HUES48 (cell line): ENCODE measurements around the gene PSEN2.

Source experiments
- H3K27ac ChIP-seq: one replicate; pipeline ENCODE4 v1.7.0; 2013; ENCODE audit warnings: low read depth, low read length, inconsistent platforms
- H3K27me3 ChIP-seq: 2 replicates; pipeline ENCODE4 v1.6.1; 2013; ENCODE audit warnings: mild to moderate bottlenecking, low read length; ENCODE audit not compliant: control insufficient read depth, insufficient read depth
- H3K36me3 ChIP-seq: 2 replicates; pipeline ENCODE4 v1.6.1; 2013; ENCODE audit warnings: low read length; ENCODE audit not compliant: control insufficient read depth, insufficient read depth
- H3K4me1 ChIP-seq: 2 replicates; pipeline ENCODE4 v1.6.1; 2013; ENCODE audit warnings: mild to moderate bottlenecking, low read length; ENCODE audit not compliant: control insufficient read depth, insufficient read depth
- H3K4me3 ChIP-seq: 2 replicates; pipeline ENCODE4 v1.5.1; 2013; ENCODE audit warnings: mild to moderate bottlenecking, low read depth, low read length
- H3K9ac ChIP-seq: 2 replicates; pipeline ENCODE4 v1.6.1; 2013; ENCODE audit warnings: mild to moderate bottlenecking, low read depth, low read length, moderate library complexity
- H3K9me3 ChIP-seq: 2 replicates; pipeline ENCODE4 v1.6.1; 2013; ENCODE audit warnings: low read length; ENCODE audit not compliant: control insufficient read depth, insufficient read depth

The PSEN2 gene

DNA sequence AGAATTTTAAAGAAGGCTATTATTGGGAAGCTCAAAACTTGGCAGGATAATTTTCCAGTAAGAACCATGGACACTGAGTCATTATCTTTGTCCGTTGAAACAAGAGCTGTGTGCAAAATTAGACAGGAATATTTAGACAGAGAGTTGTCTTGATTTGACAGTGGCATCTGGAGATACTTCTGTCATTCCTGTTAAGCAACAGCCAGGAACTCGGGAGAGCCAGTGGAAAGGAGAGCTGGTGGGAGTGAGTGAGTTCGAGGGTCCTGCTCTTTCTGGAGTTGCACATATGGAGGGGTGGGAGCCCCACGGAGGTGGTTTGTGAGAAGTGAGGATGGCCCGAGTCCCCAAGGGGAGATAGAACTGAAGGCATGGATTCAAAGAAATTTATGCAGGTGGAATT, 72.7 kb downstream of the PSEN2 start:
- no peak overlapping the region for H3K4me3 ChIP-seq
- no peaks in the 10 kb centered on the region for H3K36me3 ChIP-seq
- peaks cover 6% of the 10 kb centered on the region; the same call in 1 of the 2 replicates for H3K27me3 ChIP-seq
- H3K9me3 ChIP-seq: no peaks in the 10 kb centered on the region
- no peak overlapping the region for H3K9ac ChIP-seq
- peaks cover 25% of the 10 kb centered on the region for H3K4me1 ChIP-seq
- no peak overlapping the region for H3K27ac ChIP-seq

DNA sequence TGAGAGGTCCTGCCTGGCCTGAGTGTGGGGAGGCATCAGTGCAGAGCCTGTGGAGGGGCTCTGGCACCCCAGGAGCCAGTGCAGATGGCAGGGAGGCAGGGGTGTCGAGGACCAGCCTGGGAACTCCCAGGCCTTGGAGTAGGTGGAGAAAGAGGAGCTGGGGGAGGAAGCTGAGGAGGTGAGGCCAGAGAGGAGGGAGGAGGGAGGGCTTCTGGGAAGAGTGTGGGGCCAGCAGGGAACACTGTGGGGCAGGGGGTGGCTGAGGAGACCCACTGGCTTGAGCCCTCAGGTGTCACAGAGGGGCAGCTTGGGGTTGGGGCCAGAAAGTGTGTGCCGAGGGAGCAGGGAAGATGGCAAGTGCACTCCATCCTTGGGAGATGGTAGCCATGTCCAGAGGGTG, 73.5 kb downstream of the PSEN2 start:
- Histone ChIP-seq H3K9ac (no peak overlapping the region), H3K36me3 (no peaks in the 10 kb centered on the region), H3K4me1 (peaks cover 18% of the 10 kb centered on the region)

DNA sequence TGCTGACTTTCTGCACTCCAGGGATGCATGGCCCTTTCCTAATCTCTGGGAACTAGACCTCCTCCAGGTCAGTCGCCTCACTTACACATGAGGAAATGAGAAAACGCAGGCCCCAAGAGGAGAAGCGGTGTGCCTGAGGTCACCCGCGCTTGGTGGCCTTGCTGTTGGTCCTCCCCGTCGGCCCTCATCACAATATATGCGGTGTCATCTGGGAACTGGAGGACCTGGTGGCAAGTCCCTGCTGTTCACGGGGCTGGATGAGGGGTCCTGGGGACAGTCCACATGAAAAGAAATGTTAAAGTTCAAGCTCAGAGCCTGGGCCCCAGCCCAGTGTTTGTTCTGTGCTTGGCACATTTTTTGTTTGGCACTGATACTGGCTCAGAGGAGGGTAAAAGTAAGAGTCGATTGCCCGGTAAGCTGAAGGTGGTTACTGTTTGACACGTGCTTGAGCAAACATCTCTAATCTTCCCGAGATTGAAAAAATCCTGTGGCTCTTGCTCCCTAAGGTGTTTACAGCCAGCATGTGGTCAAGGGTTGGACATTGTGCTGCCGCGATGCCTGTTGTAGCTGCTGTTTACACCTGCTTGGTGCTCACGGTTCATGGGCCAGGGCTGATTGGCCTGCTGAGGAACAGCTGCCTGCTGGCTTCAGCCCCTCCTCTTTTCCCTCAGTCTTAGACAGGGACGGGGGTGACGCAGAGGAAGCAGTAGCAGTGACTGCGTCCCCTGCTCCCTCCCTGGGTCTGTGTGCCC, 74.9 kb downstream of the PSEN2 start:
- no peaks in the 10 kb centered on the region for H3K36me3 ChIP-seq
- H3K4me3 ChIP-seq: no peak overlapping the region
- H3K4me1 ChIP-seq: peaks cover 18% of the 10 kb centered on the region
- H3K9ac ChIP-seq: no peak overlapping the region
- no peaks in the 10 kb centered on the region for H3K9me3 ChIP-seq
- peaks cover 6% of the 10 kb centered on the region; the same call in 1 of the 2 replicates for H3K27me3 ChIP-seq
- no peak overlapping the region for H3K27ac ChIP-seq

More for the DNA sequence above, 73.5 kb downstream of the PSEN2 start:
- H3K4me3 ChIP-seq: no peak overlapping the region
- no peaks in the 10 kb centered on the region for H3K9me3 ChIP-seq
- peaks cover 6% of the 10 kb centered on the region; the same call in 1 of the 2 replicates for H3K27me3 ChIP-seq
- no peak overlapping the region for H3K27ac ChIP-seq
